ENCODE data around the gene DIO2. TPM values are rescaled to one million over a fixed set of nuclear protein-coding genes. Genes with fewer than 3 reads are reported as not detected.

The DIO2 gene
- polyA plus RNA-seq, 2 of the 4 experiments (the other 2 are of a cell fraction): 35.3 to 72.5 TPM

DNA sequence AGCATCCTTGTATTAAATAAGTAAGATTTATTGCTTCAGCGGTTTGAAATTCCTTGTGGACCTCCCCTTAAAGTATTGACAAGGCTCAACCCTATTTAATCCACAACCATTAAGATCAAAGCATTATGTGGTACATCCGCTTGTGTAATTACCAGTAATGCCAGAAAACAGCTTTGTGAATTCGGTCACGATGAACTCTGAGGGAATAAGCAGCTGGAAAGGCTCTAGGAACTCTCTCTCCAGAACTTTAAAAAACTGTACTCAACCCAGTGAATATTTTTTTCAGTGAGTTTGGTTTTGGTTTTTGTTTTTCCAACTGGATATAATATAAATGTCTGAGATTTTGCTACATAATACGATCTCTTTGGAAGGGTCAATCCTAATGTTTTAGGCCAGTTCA, 49.3 kb upstream of the DIO2 start:
- FAIRE-seq (no peak), ATAC-seq (no peak), DNase-seq (ENCODE audit: low read depth in 1 of 2, low spot score in 1 of 2) (no peak)
- Histone ChIP-seq H3K4me2 (no peak overlapping the region), H3K27ac (no peak overlapping the region), H3K4me1 (no peaks in the 10 kb centered on the region), H3K4me3 (no peak overlapping the region), H3K9me3 (no peaks in the 10 kb centered on the region)
- ChIA-PET CTCF (no interaction called here), POLR2A (no interaction called here)
- WGBS (ENCODE audit: missing lambda C conversion rate): 78% methylated on average over 5 of the region's 5 CpGs
- TF ChIP-seq ZC3H11A (IDR thresholded peaks at IDR 0.05) (no peak), HOXB5 (CRISPR knock-in tag; IDR thresholded peaks at IDR 0.05) (no peak)

DNA sequence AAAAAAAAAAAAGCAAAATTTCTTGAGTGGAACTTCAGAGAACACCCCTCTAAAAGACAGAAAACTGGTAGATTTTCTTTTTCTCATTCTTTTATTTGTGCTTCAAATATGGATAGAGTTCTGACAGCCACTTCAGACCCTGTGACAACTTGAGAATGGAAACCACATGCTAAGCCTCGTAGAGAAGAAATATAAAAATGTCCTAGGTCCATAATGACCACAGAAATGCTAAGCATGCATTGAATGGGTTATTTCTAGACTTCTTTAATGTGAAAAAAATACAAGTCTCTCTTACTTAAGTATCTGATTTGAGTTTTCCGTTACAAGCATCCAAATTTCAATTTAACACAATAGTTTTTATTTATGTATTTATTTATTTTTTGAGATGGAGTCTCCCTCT, 28.3 kb upstream of the DIO2 start:
- CTCF ChIA-PET: no interaction called here
- WGBS (ENCODE audit: missing lambda C conversion rate): 58% methylated on average over 2 of the region's 2 CpGs
- Histone ChIP-seq H3K4me2 (no peak overlapping the region), H3K9me3 (peaks cover 26% of the 10 kb centered on the region), H3K27ac (no peak overlapping the region), H3K4me1 (no peaks in the 10 kb centered on the region), H3K4me3 (no peak overlapping the region)
- ATAC-seq (no peak), DNase-seq (ENCODE audit: low read depth in 1 of 2, low spot score in 1 of 2) (no peak), FAIRE-seq (no peak)
- TF ChIP-seq RCOR1 (IDR thresholded peaks at IDR 0.05; ENCODE audit: low read depth, low read length): no peak
- TF ChIP-seq SREBF2 (IDR thresholded peaks at IDR 0.05): no peak
- no peak for TF ChIP-seq HOXA7 (CRISPR knock-in tag; IDR thresholded peaks at IDR 0.05)
- TF ChIP-seq TFCP2L1 (CRISPR knock-in tag; IDR thresholded peaks at IDR 0.05): no peak
- TF ChIP-seq KDM5A (IDR thresholded peaks at IDR 0.05): no peak
- no peak for TF ChIP-seq MAZ (IDR thresholded peaks at IDR 0.05; ENCODE audit: borderline replicate concordance, low read depth, low read length)
- TF ChIP-seq, protein P1, sequence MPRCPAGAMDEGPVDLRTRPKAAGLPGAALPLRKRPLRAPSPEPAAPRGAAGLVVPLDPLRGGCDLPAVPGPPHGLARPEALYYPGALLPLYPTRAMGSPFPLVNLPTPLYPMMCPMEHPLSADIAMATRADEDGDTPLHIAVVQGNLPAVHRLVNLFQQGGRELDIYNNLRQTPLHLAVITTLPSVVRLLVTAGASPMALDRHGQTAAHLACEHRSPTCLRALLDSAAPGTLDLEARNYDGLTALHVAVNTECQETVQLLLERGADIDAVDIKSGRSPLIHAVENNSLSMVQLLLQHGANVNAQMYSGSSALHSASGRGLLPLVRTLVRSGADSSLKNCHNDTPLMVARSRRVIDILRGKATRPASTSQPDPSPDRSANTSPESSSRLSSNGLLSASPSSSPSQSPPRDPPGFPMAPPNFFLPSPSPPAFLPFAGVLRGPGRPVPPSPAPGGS (IDR thresholded peaks at IDR 0.05): no peak
- TF ChIP-seq ZC3H11A (IDR thresholded peaks at IDR 0.05): no peak
- TF ChIP-seq, protein P2, sequence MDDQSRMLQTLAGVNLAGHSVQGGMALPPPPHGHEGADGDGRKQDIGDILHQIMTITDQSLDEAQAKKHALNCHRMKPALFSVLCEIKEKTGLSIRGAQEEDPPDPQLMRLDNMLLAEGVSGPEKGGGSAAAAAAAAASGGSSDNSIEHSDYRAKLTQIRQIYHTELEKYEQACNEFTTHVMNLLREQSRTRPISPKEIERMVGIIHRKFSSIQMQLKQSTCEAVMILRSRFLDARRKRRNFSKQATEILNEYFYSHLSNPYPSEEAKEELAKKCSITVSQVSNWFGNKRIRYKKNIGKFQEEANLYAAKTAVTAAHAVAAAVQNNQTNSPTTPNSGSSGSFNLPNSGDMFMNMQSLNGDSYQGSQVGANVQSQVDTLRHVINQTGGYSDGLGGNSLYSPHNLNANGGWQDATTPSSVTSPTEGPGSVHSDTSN (IDR thresholded peaks at IDR 0.05): no peak
- TF ChIP-seq, protein P3, sequence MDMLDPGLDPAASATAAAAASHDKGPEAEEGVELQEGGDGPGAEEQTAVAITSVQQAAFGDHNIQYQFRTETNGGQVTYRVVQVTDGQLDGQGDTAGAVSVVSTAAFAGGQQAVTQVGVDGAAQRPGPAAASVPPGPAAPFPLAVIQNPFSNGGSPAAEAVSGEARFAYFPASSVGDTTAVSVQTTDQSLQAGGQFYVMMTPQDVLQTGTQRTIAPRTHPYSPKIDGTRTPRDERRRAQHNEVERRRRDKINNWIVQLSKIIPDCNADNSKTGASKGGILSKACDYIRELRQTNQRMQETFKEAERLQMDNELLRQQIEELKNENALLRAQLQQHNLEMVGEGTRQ (IDR thresholded peaks at IDR 0.05): no peak
- no peak for TF ChIP-seq MAFK (IDR thresholded peaks at IDR 0.05; ENCODE audit: partially characterized antibody)
- no peak for TF ChIP-seq CEBPB (IDR thresholded peaks at IDR 0.05)
- no peak for TF ChIP-seq GATA3 (IDR thresholded peaks at IDR 0.05; ENCODE audit: borderline replicate concordance)
- no peak for TF ChIP-seq RFX5 (IDR thresholded peaks at IDR 0.05)
- no peak for TF ChIP-seq FOXS1 (CRISPR knock-in tag; IDR thresholded peaks at IDR 0.05)
- TF ChIP-seq NFE2L2 (conservative IDR thresholded peaks at IDR 0.05; ENCODE audit: low read length): no peak
- POLR2A ChIA-PET: no interaction called here

DNA sequence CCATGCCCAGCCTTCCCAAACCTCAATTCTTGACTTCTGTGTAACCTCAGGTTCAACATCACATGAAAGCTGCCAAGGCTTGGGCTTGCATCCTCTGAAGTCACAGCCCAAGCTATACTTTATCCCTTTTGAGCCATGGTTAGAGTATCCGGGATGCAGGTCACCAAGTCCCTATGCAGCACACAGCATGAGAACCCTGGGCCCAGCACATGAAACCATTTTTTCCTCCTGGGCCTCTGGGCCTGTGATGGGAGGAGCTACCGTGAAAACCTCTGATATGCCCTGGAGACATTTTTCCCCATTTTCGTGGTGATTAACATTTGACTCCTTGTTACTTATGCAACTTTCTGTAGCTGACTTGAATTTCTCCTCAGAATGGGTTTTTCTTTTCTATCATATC, 25.8 kb upstream of the DIO2 start:
- TF ChIP-seq, protein P4, sequence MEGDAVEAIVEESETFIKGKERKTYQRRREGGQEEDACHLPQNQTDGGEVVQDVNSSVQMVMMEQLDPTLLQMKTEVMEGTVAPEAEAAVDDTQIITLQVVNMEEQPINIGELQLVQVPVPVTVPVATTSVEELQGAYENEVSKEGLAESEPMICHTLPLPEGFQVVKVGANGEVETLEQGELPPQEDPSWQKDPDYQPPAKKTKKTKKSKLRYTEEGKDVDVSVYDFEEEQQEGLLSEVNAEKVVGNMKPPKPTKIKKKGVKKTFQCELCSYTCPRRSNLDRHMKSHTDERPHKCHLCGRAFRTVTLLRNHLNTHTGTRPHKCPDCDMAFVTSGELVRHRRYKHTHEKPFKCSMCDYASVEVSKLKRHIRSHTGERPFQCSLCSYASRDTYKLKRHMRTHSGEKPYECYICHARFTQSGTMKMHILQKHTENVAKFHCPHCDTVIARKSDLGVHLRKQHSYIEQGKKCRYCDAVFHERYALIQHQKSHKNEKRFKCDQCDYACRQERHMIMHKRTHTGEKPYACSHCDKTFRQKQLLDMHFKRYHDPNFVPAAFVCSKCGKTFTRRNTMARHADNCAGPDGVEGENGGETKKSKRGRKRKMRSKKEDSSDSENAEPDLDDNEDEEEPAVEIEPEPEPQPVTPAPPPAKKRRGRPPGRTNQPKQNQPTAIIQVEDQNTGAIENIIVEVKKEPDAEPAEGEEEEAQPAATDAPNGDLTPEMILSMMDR (IDR thresholded peaks at IDR 0.05): no peak
- TF ChIP-seq ZFP36 (IDR thresholded peaks at IDR 0.05; ENCODE audit: borderline replicate concordance, partially characterized antibody): peak; percentile 98
- H3K4me2 ChIP-seq: no peak overlapping the region
- peaks cover 26% of the 10 kb centered on the region for H3K9me3 ChIP-seq
- 10% methylated on average over 3 of the region's 3 CpGs for WGBS (ENCODE audit: missing lambda C conversion rate)
- no peak for DNase-seq (ENCODE audit: low read depth in 1 of 2, low spot score in 1 of 2)
- no peak for ATAC-seq
- no peak for FAIRE-seq
- no peaks in the 10 kb centered on the region for H3K4me1 ChIP-seq
- POLR2A ChIA-PET: no interaction called here
- CTCF ChIA-PET: no interaction called here
- H3K27ac ChIP-seq: no peak overlapping the region
- H3K4me3 ChIP-seq: no peak overlapping the region
